HepG2 (cell line): ENCODE measurements around the gene DNAJC21. TPM values are rescaled to one million over a fixed set of nuclear protein-coding genes. Genes with fewer than 3 reads are reported as not detected.

ENCODE experiments used
- ATF5 ChIP-seq: sonication (generic); formaldehyde crosslinking; IDR thresholded peaks from 2 replicates; pipeline ENCODE4 v1.4.0; 2020; ENCODE audit warnings: mild to moderate bottlenecking, low read depth, missing genetic modification reagents
- E2F2 ChIP-seq: sonication (generic); formaldehyde crosslinking; IDR thresholded peaks from 2 replicates; pipeline ENCODE4 v1.4.0; 2020; ENCODE audit warnings: missing genetic modification reagents, borderline replicate concordance
- EP300 ChIP-seq, 3 experiments: sonication (generic) in 1 of 3; formaldehyde crosslinking in 1 of 3; IDR thresholded peaks; 2 replicates each; pipeline versions ENCODE4 v1.5.1 to v1.6.1; 2011 to 2020; ENCODE audit warnings: low read depth in 2 of 3, low read length in 2 of 3, borderline replicate concordance in 1 of 3, improper control_type of control experiment in 1 of 3, mild to moderate bottlenecking in 1 of 3, missing genetic modification reagents in 1 of 3, moderate library complexity in 1 of 3
- FOXA3 ChIP-seq: IDR thresholded peaks from 2 replicates; pipeline ENCODE4 v1.6.1; 2016; ENCODE audit warnings: missing genetic modification reagents, missing compliant biosample characterization
- FOXK1 ChIP-seq: sonication (generic); formaldehyde crosslinking; IDR thresholded peaks from 2 replicates; pipeline ENCODE4 v1.4.0; 2020; ENCODE audit warnings: low read depth, missing genetic modification reagents, borderline replicate concordance
- HDAC6 ChIP-seq: fragments of 200-600 bp; sonication (generic); IDR thresholded peaks from 2 replicates; pipeline ENCODE4 v1.7.0; 2017; ENCODE audit warnings: mild to moderate bottlenecking, antibody characterized with exemption, low read length, low read depth
- IKZF5 ChIP-seq: IDR thresholded peaks from 2 replicates; pipeline ENCODE4 v1.6.1; 2018; ENCODE audit warnings: missing genetic modification reagents, mild to moderate bottlenecking, missing compliant biosample characterization
- KLF13 ChIP-seq: sonication (generic); formaldehyde crosslinking; IDR thresholded peaks from 2 replicates; pipeline ENCODE4 v1.4.0; 2020; ENCODE audit warnings: mild to moderate bottlenecking, missing genetic modification reagents
- MAFK ChIP-seq, 2 experiments: IDR thresholded peaks in 1 of 2; conservative IDR thresholded peaks in 1 of 2; 2 replicates each; pipeline ENCODE4 v1.6.1; 2011; ENCODE audit warnings: improper control_type of control experiment in 2 of 2, low read length in 2 of 2
- MEIS1 ChIP-seq: sonication (generic); formaldehyde crosslinking; IDR thresholded peaks from 2 replicates; pipeline ENCODE4 v1.9.0; 2021; ENCODE audit warnings: mild to moderate bottlenecking, missing genetic modification reagents, moderate library complexity, borderline replicate concordance
- PAF1 ChIP-seq: IDR thresholded peaks from 2 replicates; pipeline ENCODE4 v1.6.1; 2016; ENCODE audit warnings: missing genetic modification reagents, missing compliant biosample characterization
- PHF21A ChIP-seq: sonication (generic); formaldehyde crosslinking; IDR thresholded peaks from 2 replicates; pipeline ENCODE4 v1.5.0; 2020; ENCODE audit warnings: mild to moderate bottlenecking, missing genetic modification reagents
- PPARG ChIP-seq: conservative IDR thresholded peaks from 2 replicates; pipeline ENCODE4 v1.6.1; 2016; ENCODE audit warnings: missing biosample characterization, missing genetic modification reagents
- SIX1 ChIP-seq: sonication (generic); formaldehyde crosslinking; IDR thresholded peaks from 2 replicates; pipeline ENCODE4 v1.4.0; 2020; ENCODE audit warnings: missing genetic modification reagents, borderline replicate concordance
- TCF7L2 ChIP-seq: IDR thresholded peaks from 2 replicates; pipeline ENCODE4 v1.6.1; 2011; ENCODE audit warnings: mild to moderate bottlenecking, low read depth, low read length, moderate library complexity
- ZEB1 ChIP-seq: IDR thresholded peaks from 2 replicates; pipeline ENCODE4 v1.6.1; 2012; ENCODE audit warnings: mild to moderate bottlenecking, low read depth, inconsistent platforms; ENCODE audit not compliant: insufficient replicate concordance
- ZNF414 ChIP-seq: sonication (generic); formaldehyde crosslinking; IDR thresholded peaks from 2 replicates; pipeline ENCODE4 v1.5.0; 2020; ENCODE audit warnings: missing genetic modification reagents
- ZNF44 ChIP-seq: sonication (generic); formaldehyde crosslinking; IDR thresholded peaks from 2 replicates; pipeline ENCODE4 v1.5.1; 2020; ENCODE audit warnings: mild to moderate bottlenecking, missing genetic modification reagents
- ZNF512B ChIP-seq: sonication (generic); formaldehyde crosslinking; IDR thresholded peaks from 2 replicates; pipeline ENCODE4 v1.5.1; 2020; ENCODE audit warnings: missing genetic modification reagents, mild to moderate bottlenecking, borderline replicate concordance
- ZNF546 ChIP-seq: sonication (generic); formaldehyde crosslinking; conservative IDR thresholded peaks from 2 replicates; pipeline ENCODE4 v1.8.1; 2023; ENCODE audit warnings: mild to moderate bottlenecking, missing genetic modification reagents
- ZNF737 ChIP-seq: sonication (generic); formaldehyde crosslinking; IDR thresholded peaks from 2 replicates; pipeline ENCODE4 v1.5.0; 2020; ENCODE audit warnings: missing genetic modification reagents, mild to moderate bottlenecking, borderline replicate concordance
- ZNF749 ChIP-seq: sonication (generic); formaldehyde crosslinking; IDR thresholded peaks from 2 replicates; pipeline ENCODE4 v1.8.0; 2022; ENCODE audit warnings: mild to moderate bottlenecking, missing genetic modification reagents, moderate library complexity, borderline replicate concordance
- ZNF781 ChIP-seq: sonication (generic); formaldehyde crosslinking; IDR thresholded peaks from 2 replicates; pipeline ENCODE4 v1.5.1; 2020; ENCODE audit warnings: borderline replicate concordance, mild to moderate bottlenecking, missing genetic modification reagents; ENCODE audit errors: not compliant biosample characterization
- ZNF841 ChIP-seq: sonication (generic); formaldehyde crosslinking; IDR thresholded peaks from 2 replicates; pipeline ENCODE4 v1.8.1; 2023; ENCODE audit warnings: missing genetic modification reagents, borderline replicate concordance
- polyA plus RNA-seq, 8 experiments: library from polyadenylated mRNA; depleted of rRNA in 3 of 8; stranded (reverse) in 7 of 8; unstranded in 1 of 8; fragments of >200 nt; fragmentation: Illumina TruSeq in 4 of 8; extraction: Trizol in 4 of 8; gene quantifications; 2 replicates each; pipeline versions ENCODE4 v1.2.1 to v1.2.3, GENCODE V29; 2011 to 2016; ENCODE audit warnings: low read depth in 4 of 8, missing spikeins in 1 of 8, mixed read lengths in 1 of 8; ENCODE audit not compliant: insufficient read depth in 1 of 8
- total RNA-seq, 5 experiments: library from RNA; depleted of rRNA; stranded (reverse); fragments of >200 nt; fragmentation: Illumina TruSeq; extraction: Trizol; gene quantifications; 2 replicates each; pipeline ENCODE4 v1.2.3, GENCODE V29; 2016; ENCODE audit warnings: low read depth in 1 of 5

Gene DNAJC21
- total and polyA plus RNA-seq, 2 of the 13 experiments (the other 11 are each of a cell fraction or from before 2014, with no cell fraction given): 10.9 to 41.6 TPM

GRCh38 chr5:34889394-34889793 lies 40.0 kb upstream of the DNAJC21 start (continued):
- TF ChIP-seq ATF5 (CRISPR knock-in tag) (no peak), E2F2 (no peak), ZNF749 (CRISPR knock-in tag) (no peak), MEIS1 (CRISPR knock-in tag) (no peak), FOXK1 (CRISPR knock-in tag) (0 out of 2 replicates have a peak, but pooled peaks have one; percentile 21), EP300 (IDR thresholded peaks at IDR 0.05; ENCODE audit: low read depth in 2 of 2, low read length in 2 of 2) (peak in 1 of 2 experiments; percentile 79; a peak in 2 of 4 replicates), EP300 (CRISPR knock-in tag; IDR thresholded peaks at IDR 0.05; ENCODE audit: borderline replicate concordance) (no peak; the same call in 1 of the 2 replicates), MAFK (conservative IDR thresholded peaks at IDR 0.05 in 1 of 2, IDR thresholded peaks at IDR 0.05 in 1 of 2; ENCODE audit: low read length in 2 of 2) (no peak), PPARG (peak; percentile 61), ZEB1 (peak; percentile 81), ZNF44 (no peak), IKZF5 (CRISPR knock-in tag) (peak; percentile 43; the same call in 1 of the 2 replicates), PHF21A (peak; percentile 39; the same call in 1 of the 2 replicates), ZNF546 (CRISPR knock-in tag) (no peak), ZNF781 (CRISPR knock-in tag) (no peak), ZNF841 (CRISPR knock-in tag) (no peak), ZNF737 (CRISPR knock-in tag) (no peak), PAF1 (CRISPR knock-in tag) (no peak), SIX1 (CRISPR knock-in tag) (peak; percentile 64), ZNF512B (no peak), ZNF414 (no peak), FOXA3 (CRISPR knock-in tag) (peak; percentile 82), KLF13 (no peak), TCF7L2 (no peak), HDAC6 (no peak)
